HepG2 (cell line): ENCODE measurements around the gene GNA15. TPM values are rescaled to one million over a fixed set of nuclear protein-coding genes. Genes with fewer than 3 reads are reported as not detected.
A peak's percentile ranks its signal among the peaks of the same experiment; 100 is the strongest.

ENCODE experiments used
- ATAC-seq: fragments of 200-7000 bp; cut with Tn5 transposase; 3 replicates; pipeline ENCODE4 v1.9.1; 2020; ENCODE audit warnings: mild to moderate bottlenecking, moderate library complexity
- BruUV-seq: library from RNA; stranded (reverse); fragments of 400-500 nt; replicated peaks from 2 replicates; lab custom pipeline; 2021; lab: Mats Ljungman, UMichigan
- CTCF ChIA-PET: fragments of 300-600 bp; formaldehyde crosslinking; extraction: SDS; loops from one replicate; lab custom pipeline; 2021; ENCODE audit warnings: low total read pairs, inconsistent platforms, low intra/inter-chr PET ratio; lab: Yijun Ruan, JAX
- POLR2A ChIA-PET: fragments of 350-600 bp; sonication (Branson Sonifier 250); formaldehyde crosslinking; loops from one replicate; lab custom pipeline; 2020; ENCODE audit warnings: antibody characterized with exemption, inconsistent platforms; lab: Yijun Ruan, JAX
- DNase-seq: peaks from one replicate; pipeline ENCODE4 v3.0.0-alpha.2; 2015; ENCODE audit warnings: low spot score
- FAIRE-seq: peaks from 3 replicates; lab custom pipeline; 2011; peaks lifted over from hg19 to GRCh38; lab: Jason Lieb, UNC
- H2AFZ ChIP-seq: one replicate; pipeline ENCODE4 v1.6.1; 2011; ENCODE audit warnings: low read length, inconsistent platforms
- H3K27ac ChIP-seq: fragments of 300-600 bp; 3 replicates; pipeline ENCODE4 v1.8.0; 2011; ENCODE audit warnings: mixed run types, mild to moderate bottlenecking, mixed read lengths, low read length, inconsistent platforms; ENCODE audit not compliant: insufficient read depth; ENCODE audit errors: extremely low read length
- H3K27me3 ChIP-seq, 2 experiments: fragments of 200-600 bp in 1 of 2; 2 replicates in 1 of 2; 3 replicates in 1 of 2; pipeline versions ENCODE4 v1.6.0 to v1.8.0; 2011; ENCODE audit warnings: low read length in 2 of 2, mild to moderate bottlenecking in 2 of 2, moderate library complexity in 2 of 2, inconsistent platforms in 1 of 2; ENCODE audit not compliant: insufficient read depth in 2 of 2, control insufficient read depth in 1 of 2
- H3K36me3 ChIP-seq, 2 experiments: fragments of 200-600 bp in 1 of 2; replicated peaks in 1 of 2; 2 replicates in 1 of 2; 3 replicates in 1 of 2; pipeline versions ENCODE4 v1.5.1 to v1.8.0; 2011; ENCODE audit warnings: low read length in 2 of 2, inconsistent platforms in 1 of 2; ENCODE audit not compliant: insufficient read depth in 2 of 2, control insufficient read depth in 1 of 2
- H3K4me1 ChIP-seq: 2 replicates; pipeline ENCODE4 v1.5.1; 2012; ENCODE audit warnings: low read length, inconsistent platforms; ENCODE audit not compliant: insufficient read depth
- H3K4me2 ChIP-seq: 2 replicates; pipeline ENCODE4 v1.6.0; 2011; ENCODE audit warnings: low read depth, low read length, inconsistent platforms
- H3K4me3 ChIP-seq, 3 experiments: fragments of 200-600 bp in 1 of 3; sonication (generic), shearing (Covaris generic) in 1 of 3; replicated peaks in 1 of 3; 2 replicates each; pipeline ENCODE4 v1.5.1; 2011 to 2016; ENCODE audit warnings: low read length in 3 of 3, inconsistent platforms in 2 of 3, low read depth in 2 of 3, mild to moderate bottlenecking in 2 of 3, control low read depth in 1 of 3, mixed read lengths in 1 of 3; ENCODE audit not compliant: insufficient read depth in 1 of 3
- H3K79me2 ChIP-seq: one replicate; pipeline ENCODE4 v1.6.1; 2011; ENCODE audit warnings: low read length, inconsistent platforms; ENCODE audit not compliant: insufficient read depth
- H3K9ac ChIP-seq: 2 replicates; pipeline ENCODE4 v1.6.0; 2011; ENCODE audit warnings: mild to moderate bottlenecking, low read depth, low read length, inconsistent platforms; ENCODE audit not compliant: insufficient read depth
- H3K9me3 ChIP-seq: 2 replicates; pipeline ENCODE4 v1.5.1; 2012; ENCODE audit warnings: mild to moderate bottlenecking, low read length
- H4K20me1 ChIP-seq: 2 replicates; pipeline ENCODE4 v1.6.0; 2011; ENCODE audit warnings: inconsistent platforms, mild to moderate bottlenecking, low read length, moderate library complexity; ENCODE audit not compliant: insufficient read depth
- CBX5 ChIP-seq: sonication (generic); formaldehyde crosslinking; IDR thresholded peaks from 2 replicates; pipeline ENCODE4 v1.4.0; 2020; ENCODE audit warnings: missing genetic modification reagents, borderline replicate concordance
- GABPB1 ChIP-seq: IDR thresholded peaks from 2 replicates; pipeline ENCODE4 v1.6.1; 2016; ENCODE audit warnings: mild to moderate bottlenecking, missing genetic modification reagents, moderate library complexity, missing compliant biosample characterization
- HNF4G ChIP-seq, 2 experiments: sonication (generic) in 1 of 2; formaldehyde crosslinking in 1 of 2; IDR thresholded peaks; 2 replicates each; pipeline versions ENCODE4 v1.4.0 to v1.6.1; 2011 to 2020; ENCODE audit warnings: borderline replicate concordance in 2 of 2, low read depth in 2 of 2, mild to moderate bottlenecking in 2 of 2, low read length in 1 of 2, missing genetic modification reagents in 1 of 2, moderate library complexity in 1 of 2
- MAFF ChIP-seq: IDR thresholded peaks from 2 replicates; pipeline ENCODE4 v1.6.1; 2011; ENCODE audit warnings: low read depth, low read length, improper control_type of control experiment
- MBD4 ChIP-seq: IDR thresholded peaks from 2 replicates; pipeline ENCODE4 v1.6.1; 2012; ENCODE audit warnings: low read length, inconsistent platforms, borderline replicate concordance
- NR2F6 ChIP-seq, 2 experiments: IDR thresholded peaks; 2 replicates each; pipeline ENCODE4 v1.6.1; 2016; ENCODE audit warnings: antibody characterized with exemption in 1 of 2, mild to moderate bottlenecking in 1 of 2
- ZNF768 ChIP-seq: sonication (generic); formaldehyde crosslinking; IDR thresholded peaks from 2 replicates; pipeline ENCODE4 v1.4.0; 2020; ENCODE audit warnings: missing genetic modification reagents
- WGBS: methylation state at CpG from one replicate; pipeline ENCODE4 v1.1.6; 2017; ENCODE audit warnings: low lambda C conversion rate; 5-methylcytosine and 5-hydroxymethylcytosine counted together
- in situ Hi-C: cut with HindIII; loops from 2 replicates; pipeline ENCODE4 v1.10.0; 2017; ENCODE audit warnings: low pct_unique_long_range_greater_than_20kb; ENCODE audit not compliant: extremely low pct_ligation_motif_present
- intact Hi-C: fragments of 100-400 bp; cut with micrococcal nuclease; formaldehyde crosslinking; loops from one replicate; pipeline ENCODE4 v1.10.0; 2022; ENCODE audit not compliant: unreplicated experiment
- polyA plus RNA-seq, 8 experiments: library from polyadenylated mRNA; depleted of rRNA in 3 of 8; stranded (reverse) in 7 of 8; unstranded in 1 of 8; fragments of >200 nt; fragmentation: Illumina TruSeq in 4 of 8; extraction: Trizol in 4 of 8; gene quantifications; 2 replicates each; pipeline versions ENCODE4 v1.2.1 to v1.2.3, GENCODE V29; 2011 to 2016; ENCODE audit warnings: low read depth in 4 of 8, missing spikeins in 1 of 8, mixed read lengths in 1 of 8; ENCODE audit not compliant: insufficient read depth in 1 of 8
- total RNA-seq, 5 experiments: library from RNA; depleted of rRNA; stranded (reverse); fragments of >200 nt; fragmentation: Illumina TruSeq; extraction: Trizol; gene quantifications; 2 replicates each; pipeline ENCODE4 v1.2.3, GENCODE V29; 2016; ENCODE audit warnings: low read depth in 1 of 5
- TF ChIP-seq, protein P1 (sequence below): sonication (generic); formaldehyde crosslinking; IDR thresholded peaks from 2 replicates; pipeline ENCODE4 v1.4.0; 2020; ENCODE audit warnings: missing genetic modification reagents

GNA15 gene
- total and polyA plus RNA-seq, 2 of the 13 experiments (the other 11 are each of a cell fraction or from before 2014, with no cell fraction given), result not detected

DNA sequence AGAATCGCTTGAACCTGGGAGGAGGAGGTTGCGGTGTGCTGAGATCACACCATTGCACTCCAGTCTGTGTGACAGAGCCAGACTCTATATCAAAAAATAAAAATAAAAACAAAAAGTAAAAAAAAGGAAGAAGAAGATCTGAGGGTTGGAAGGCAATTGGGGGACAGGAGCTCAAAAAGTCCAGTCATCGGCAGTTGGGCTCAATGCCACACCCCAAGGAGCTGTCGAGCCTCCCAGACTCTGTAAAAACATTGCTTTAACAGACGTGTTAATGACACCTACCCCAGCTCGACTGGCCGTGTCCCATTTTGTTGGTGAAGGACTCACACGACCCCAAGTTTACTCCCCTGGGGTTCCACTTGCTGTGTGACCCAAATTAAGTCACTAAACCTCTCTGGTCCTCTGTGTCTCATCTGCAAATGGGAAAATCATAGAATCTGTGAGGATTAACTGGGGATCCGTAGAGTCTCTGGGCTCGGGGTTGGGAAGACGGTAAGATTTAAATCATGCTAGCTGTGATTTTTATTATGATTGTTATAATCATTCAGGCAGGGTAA, 7.0 kb downstream of the GNA15 start:
- CTCF ChIA-PET, result no interaction called here
- WGBS, result 43% methylated on average over 10 of the region's 11 CpGs
- H3K9ac ChIP-seq, result no peak overlapping the region
- H3K79me2 ChIP-seq, result no peaks in the 10 kb centered on the region
- no peak overlapping the region for H3K27ac ChIP-seq
- H3K4me3 ChIP-seq, result no peak overlapping the region
- H4K20me1 ChIP-seq, result no peaks in the 10 kb centered on the region
- TF ChIP-seq ZNF768 (CRISPR knock-in tag), result peak; percentile 70
- TF ChIP-seq CBX5 (CRISPR knock-in tag), result no peak
- TF ChIP-seq MBD4, result no peak
- TF ChIP-seq NR2F6 (IDR thresholded peaks at IDR 0.05), result no peak
- no peak for TF ChIP-seq NR2F6 (CRISPR knock-in tag; IDR thresholded peaks at IDR 0.05)
- no peak for TF ChIP-seq HNF4G (IDR thresholded peaks at IDR 0.05; ENCODE audit: borderline replicate concordance, low read depth, low read length)
- TF ChIP-seq HNF4G (CRISPR knock-in tag; IDR thresholded peaks at IDR 0.05; ENCODE audit: borderline replicate concordance, low read depth), result no peak
- TF ChIP-seq, protein P1, sequence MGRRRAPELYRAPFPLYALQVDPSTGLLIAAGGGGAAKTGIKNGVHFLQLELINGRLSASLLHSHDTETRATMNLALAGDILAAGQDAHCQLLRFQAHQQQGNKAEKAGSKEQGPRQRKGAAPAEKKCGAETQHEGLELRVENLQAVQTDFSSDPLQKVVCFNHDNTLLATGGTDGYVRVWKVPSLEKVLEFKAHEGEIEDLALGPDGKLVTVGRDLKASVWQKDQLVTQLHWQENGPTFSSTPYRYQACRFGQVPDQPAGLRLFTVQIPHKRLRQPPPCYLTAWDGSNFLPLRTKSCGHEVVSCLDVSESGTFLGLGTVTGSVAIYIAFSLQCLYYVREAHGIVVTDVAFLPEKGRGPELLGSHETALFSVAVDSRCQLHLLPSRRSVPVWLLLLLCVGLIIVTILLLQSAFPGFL (CRISPR knock-in tag), result no peak
- no peak for TF ChIP-seq GABPB1 (CRISPR knock-in tag)
- TF ChIP-seq MAFF, result no peak
- TF ChIP-seq, all 625 proteins: peak for 1
- POLR2A ChIA-PET, result no interaction called here
- DNase-seq (no peak), FAIRE-seq (no peak), ATAC-seq (no peak)
- in situ Hi-C loops, result no loop called here
- no TSS peak for BruUV-seq
- intact Hi-C loops, result no loop called here
- no peak overlapping the region for H2AFZ ChIP-seq
- H3K9me3 ChIP-seq, result no peaks in the 10 kb centered on the region
- H3K4me2 ChIP-seq, result no peak overlapping the region
- no peaks in the 10 kb centered on the region for H3K4me1 ChIP-seq
- peaks cover 0 to 1% of the 10 kb centered on the region in 2 experiments; a peak in 3 of 5 replicates for H3K27me3 ChIP-seq
- H3K36me3 ChIP-seq, result no peaks in the 10 kb centered on the region
